Suprapubic skin (tissue), 4 donors: Measurements from ENCODE around the gene HECA.
"Not testable (repeated sequence)": the region's sequence is repeated elsewhere in the genome, so short reads cannot be mapped to it uniquely, and the experiment has no call there.

Experiments
- EP300 ChIP-seq: sonication (generic); formaldehyde crosslinking; IDR thresholded peaks from one replicate; pipeline ENCODE4 v1.6.1; 2017; ENCODE audit warnings: antibody characterized with exemption
- POLR2A ChIP-seq, 2 donors: fragments of 450-650 bp; IDR thresholded peaks; one replicate each; pipeline ENCODE4 v1.6.1; 2017; ENCODE audit warnings: antibody characterized with exemption in 2 of 2, mild to moderate bottlenecking in 2 of 2, moderate library complexity in 2 of 2
- POLR2AphosphoS5 ChIP-seq, 3 donors: sonication (generic); formaldehyde crosslinking; IDR thresholded peaks; one replicate each; pipeline ENCODE4 v1.6.1; 2017; ENCODE audit warnings: antibody characterized with exemption in 3 of 3
- TF ChIP-seq, protein P1 (sequence below), 2 donors: fragments of 200-600 bp in 1 of 2; fragments of 450-650 bp in 1 of 2; sonication (generic) in 1 of 2; IDR thresholded peaks; one replicate each; pipeline ENCODE4 v1.5.1; 2016 to 2019; ENCODE audit warnings: antibody characterized with exemption in 2 of 2, mild to moderate bottlenecking in 1 of 2, moderate library complexity in 1 of 2

DNA sequence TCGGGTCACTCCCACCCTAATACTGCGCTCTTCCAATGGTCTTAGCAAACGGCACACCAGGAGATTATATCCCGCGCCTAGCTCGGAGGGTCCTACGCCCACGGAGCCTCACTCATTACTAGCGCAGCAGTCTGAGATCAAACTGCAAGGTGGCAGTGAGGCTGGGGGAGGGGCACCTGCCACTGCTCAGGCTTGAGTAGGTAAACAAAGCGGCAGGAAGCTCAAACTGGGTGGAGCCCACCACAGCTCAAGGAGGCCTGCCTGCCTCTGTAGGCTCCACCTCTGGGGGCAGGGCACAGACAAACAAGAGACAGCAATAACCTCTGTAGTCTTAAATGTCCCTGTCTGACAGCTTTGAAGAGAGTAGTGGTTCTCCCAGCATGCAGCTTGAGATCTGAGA lies 75.9 kb downstream of the HECA start:
- TF ChIP-seq EP300; POLR2A (IDR thresholded peaks at IDR 0.05); POLR2AphosphoS5 (IDR thresholded peaks at IDR 0.05): not testable (repeated sequence)
- TF ChIP-seq, protein P1, sequence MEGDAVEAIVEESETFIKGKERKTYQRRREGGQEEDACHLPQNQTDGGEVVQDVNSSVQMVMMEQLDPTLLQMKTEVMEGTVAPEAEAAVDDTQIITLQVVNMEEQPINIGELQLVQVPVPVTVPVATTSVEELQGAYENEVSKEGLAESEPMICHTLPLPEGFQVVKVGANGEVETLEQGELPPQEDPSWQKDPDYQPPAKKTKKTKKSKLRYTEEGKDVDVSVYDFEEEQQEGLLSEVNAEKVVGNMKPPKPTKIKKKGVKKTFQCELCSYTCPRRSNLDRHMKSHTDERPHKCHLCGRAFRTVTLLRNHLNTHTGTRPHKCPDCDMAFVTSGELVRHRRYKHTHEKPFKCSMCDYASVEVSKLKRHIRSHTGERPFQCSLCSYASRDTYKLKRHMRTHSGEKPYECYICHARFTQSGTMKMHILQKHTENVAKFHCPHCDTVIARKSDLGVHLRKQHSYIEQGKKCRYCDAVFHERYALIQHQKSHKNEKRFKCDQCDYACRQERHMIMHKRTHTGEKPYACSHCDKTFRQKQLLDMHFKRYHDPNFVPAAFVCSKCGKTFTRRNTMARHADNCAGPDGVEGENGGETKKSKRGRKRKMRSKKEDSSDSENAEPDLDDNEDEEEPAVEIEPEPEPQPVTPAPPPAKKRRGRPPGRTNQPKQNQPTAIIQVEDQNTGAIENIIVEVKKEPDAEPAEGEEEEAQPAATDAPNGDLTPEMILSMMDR (IDR thresholded peaks at IDR 0.05), result not testable (repeated sequence)
